Large intestine (tissue), 3 donors: Measurements from ENCODE around the gene AEBP1. TPM values are rescaled to one million over a fixed set of nuclear protein-coding genes. Genes with fewer than 3 reads are reported as not detected.
A peak's percentile ranks its signal among the peaks of the same experiment; 100 is the strongest.

ENCODE experiments used
- DNase-seq, 2 donors: peaks; one replicate each; pipeline versions ENCODE4 v3.0.0 to v3.0.0-alpha.2; 2013
- H3K27ac ChIP-seq: one replicate; pipeline ENCODE4 v1.5.1; 2013; ENCODE audit warnings: low read length
- H3K27me3 ChIP-seq: 2 replicates; pipeline ENCODE4 v1.6.1; 2013; ENCODE audit warnings: low read length; ENCODE audit not compliant: control insufficient read depth, insufficient read depth
- H3K36me3 ChIP-seq: 2 replicates; pipeline ENCODE4 v1.6.1; 2013; ENCODE audit warnings: low read length; ENCODE audit not compliant: control insufficient read depth, insufficient read depth
- H3K4me1 ChIP-seq: one replicate; pipeline ENCODE4 v1.6.1; 2013; ENCODE audit warnings: low read length; ENCODE audit not compliant: control insufficient read depth, insufficient read depth
- H3K4me3 ChIP-seq: one replicate; pipeline ENCODE4 v1.5.1; 2013; ENCODE audit warnings: low read length
- H3K9me3 ChIP-seq: one replicate; pipeline ENCODE4 v1.6.1; 2013; ENCODE audit warnings: mild to moderate bottlenecking, low read depth, low read length, moderate library complexity; ENCODE audit not compliant: control insufficient read depth
- WGBS: methylation state at CpG from one replicate; pipeline ENCODE4 v1.1.5; 2013; ENCODE audit warnings: low lambda C conversion rate; ENCODE audit not compliant: insufficient coverage; 5-methylcytosine and 5-hydroxymethylcytosine counted together
- polyA plus RNA-seq: library from polyadenylated mRNA; unstranded; fragments of 120-200 nt; gene quantifications from one replicate; pipeline ENCODE4 v1.2.1, GENCODE V29; 2013

Gene AEBP1
- polyA plus RNA-seq, 1 donor, result 23.1 TPM

DNA sequence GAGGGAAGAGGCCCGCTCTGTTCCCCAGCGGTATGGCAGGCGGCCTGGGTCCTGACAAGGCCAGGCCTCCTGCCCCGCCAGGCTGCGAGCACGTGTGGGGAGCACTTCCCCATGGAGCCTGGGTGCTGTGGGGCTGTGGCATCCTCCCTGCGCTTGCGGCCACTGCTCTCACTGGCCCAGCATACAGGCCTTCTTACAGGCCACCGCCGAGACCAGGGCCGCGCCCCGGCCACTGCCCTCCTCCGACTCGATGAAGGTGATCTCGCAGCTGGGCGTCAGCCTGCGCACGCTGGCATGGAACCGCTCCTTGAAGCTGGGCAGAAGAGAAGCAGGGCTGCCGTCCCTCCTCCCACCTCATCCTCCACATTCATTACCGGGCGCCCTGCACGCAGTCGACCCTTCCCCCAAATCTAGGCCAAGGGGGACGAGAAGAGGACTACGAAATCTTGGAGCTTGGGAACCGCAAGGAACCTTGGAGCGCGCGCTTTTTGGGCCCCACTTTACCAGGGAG is 40.9 kb downstream of the AEBP1 start:
- Histone ChIP-seq H3K9me3 (peaks cover 9% of the 10 kb centered on the region), H3K4me3 (no peak overlapping the region), H3K36me3 (no peaks in the 10 kb centered on the region), H3K4me1 (peaks cover 19% of the 10 kb centered on the region), H3K27ac (no peak overlapping the region), H3K27me3 (peaks cover 37% of the 10 kb centered on the region)
- no peak for DNase-seq
- no CpG with 5 or more reads among the region's 31 CpGs for WGBS

DNA sequence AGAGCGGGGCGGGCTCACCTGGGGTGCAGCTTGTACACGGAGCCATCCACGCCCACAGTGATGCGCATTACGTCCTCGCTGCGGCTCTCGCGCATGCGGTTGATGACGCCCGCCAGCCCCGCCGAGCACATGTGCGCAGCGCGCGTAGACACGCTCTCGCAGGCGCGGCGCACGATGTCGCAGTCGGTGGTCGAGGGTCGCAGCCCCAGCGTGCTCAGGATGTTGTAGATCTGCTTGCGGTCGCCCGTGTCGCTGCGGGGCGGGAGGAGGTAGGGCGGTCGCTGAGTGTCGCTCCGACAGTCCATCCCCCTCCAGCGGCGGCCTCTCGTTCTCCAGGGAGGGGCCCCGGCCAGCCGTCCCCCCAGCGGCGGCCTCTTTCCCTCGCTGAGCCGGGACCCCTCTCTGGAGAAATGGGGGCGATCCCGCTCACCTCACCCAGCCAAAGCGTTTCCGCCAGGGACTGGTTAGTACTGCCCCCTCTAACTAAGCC is 41.4 kb downstream of the AEBP1 start:
- H3K36me3 ChIP-seq, result no peaks in the 10 kb centered on the region
- no peak overlapping the region for H3K27ac ChIP-seq
- H3K4me3 ChIP-seq, result no peak overlapping the region
- H3K9me3 ChIP-seq, result peaks cover 9% of the 10 kb centered on the region
- DNase-seq, result peak; percentile 17 to 42
- H3K27me3 ChIP-seq, result peaks cover 37% of the 10 kb centered on the region
- H3K4me1 ChIP-seq, result peaks cover 19% of the 10 kb centered on the region
- WGBS, result no CpG with 5 or more reads among the region's 53 CpGs

DNA sequence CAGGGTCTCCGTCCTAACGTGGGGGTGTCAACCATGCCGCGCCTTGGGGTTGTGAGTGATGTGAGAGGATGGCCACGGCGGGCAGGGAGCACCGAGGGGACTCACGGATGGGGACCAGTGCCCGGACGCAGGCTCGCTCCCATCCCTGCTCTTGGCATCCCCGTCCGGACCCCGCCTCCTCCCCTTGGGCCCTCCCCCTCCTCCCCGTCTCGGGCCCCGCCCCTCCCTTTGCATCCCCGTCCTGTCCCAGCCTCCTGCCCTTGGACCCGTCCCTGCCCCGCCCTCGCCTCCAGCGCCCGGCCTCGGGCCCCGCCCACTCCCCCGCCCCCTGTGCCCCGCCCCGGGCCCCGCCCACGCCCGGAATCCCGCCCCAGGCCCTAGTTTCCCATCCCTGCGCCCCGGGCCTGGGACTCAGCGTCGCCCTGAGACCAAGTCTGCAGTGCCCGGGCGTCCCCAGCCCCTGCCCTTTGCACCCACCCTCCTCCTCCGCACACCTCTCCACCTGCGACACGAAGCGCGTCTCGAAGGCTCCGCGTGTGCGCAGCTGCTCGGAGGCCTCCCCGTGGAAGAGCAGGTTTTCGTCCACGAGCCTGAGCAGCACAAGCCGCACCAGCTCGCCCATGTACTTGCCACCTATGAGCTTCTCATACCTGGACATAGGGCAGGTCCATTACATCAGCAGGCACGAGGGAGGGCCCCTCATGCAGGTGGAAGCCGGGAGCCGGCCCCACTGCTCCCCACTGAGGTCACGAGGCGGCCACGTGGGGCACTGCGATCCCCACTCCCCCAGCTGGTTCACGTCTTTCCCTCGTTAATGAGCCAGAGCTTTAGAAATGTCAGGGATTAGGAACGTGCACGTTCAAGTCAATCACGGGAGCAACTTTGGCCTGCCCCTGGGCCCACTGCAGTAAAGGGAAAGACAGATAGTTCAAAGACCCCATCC is 42.1 kb downstream of the AEBP1 start:
- H3K4me1 ChIP-seq, result peaks cover 19% of the 10 kb centered on the region
- H3K36me3 ChIP-seq, result no peaks in the 10 kb centered on the region
- H3K27ac ChIP-seq, result peak overlapping the region; percentile 20
- WGBS, result no CpG with 5 or more reads among the region's 65 CpGs
- H3K27me3 ChIP-seq, result peaks cover 37% of the 10 kb centered on the region
- H3K9me3 ChIP-seq, result peaks cover 9% of the 10 kb centered on the region
- peak; percentile 74 for DNase-seq
- peak overlapping the region; percentile 23 for H3K4me3 ChIP-seq

GRCh38 chr7:44147026-44147991 is 43.2 kb downstream of the AEBP1 start:
- peak; percentile 31 to 45 for DNase-seq
- H3K36me3 ChIP-seq, result no peaks in the 10 kb centered on the region
- no CpG with 5 or more reads among the region's 33 CpGs for WGBS
- no peak overlapping the region for H3K4me3 ChIP-seq
- peak overlapping the region; percentile 33 for H3K27ac ChIP-seq
- H3K27me3 ChIP-seq, result peaks cover 37% of the 10 kb centered on the region
- peaks cover 9% of the 10 kb centered on the region for H3K9me3 ChIP-seq
- H3K4me1 ChIP-seq, result peaks cover 19% of the 10 kb centered on the region

- H3K36me3 ChIP-seq, result no peaks in the 10 kb centered on the region
- peaks cover 19% of the 10 kb centered on the region for H3K4me1 ChIP-seq
- no peak for DNase-seq
- WGBS, result 100% methylated on average over 1 of the region's 2 CpGs
- peaks cover 9% of the 10 kb centered on the region for H3K9me3 ChIP-seq
- no peak overlapping the region for H3K27ac ChIP-seq
- H3K4me3 ChIP-seq, result no peak overlapping the region
- H3K27me3 ChIP-seq, result peaks cover 37% of the 10 kb centered on the region
Measured at GRCh38 chr7:44148166-44148565, 44.0 kb downstream of the AEBP1 start.

- WGBS, result 80% methylated on average over 1 of the region's 9 CpGs
- Histone ChIP-seq H3K4me1 (peaks cover 19% of the 10 kb centered on the region), H3K27ac (no peak overlapping the region), H3K27me3 (peaks cover 35% of the 10 kb centered on the region), H3K9me3 (peaks cover 9% of the 10 kb centered on the region), H3K36me3 (no peaks in the 10 kb centered on the region), H3K4me3 (no peak overlapping the region)
- no peak for DNase-seq
Measured at GRCh38 chr7:44148961-44149536, 44.9 kb downstream of the AEBP1 start.

- peaks cover 19% of the 10 kb centered on the region for H3K4me1 ChIP-seq
- H3K27me3 ChIP-seq, result peaks cover 28% of the 10 kb centered on the region
- H3K36me3 ChIP-seq, result no peaks in the 10 kb centered on the region
- peaks cover 8% of the 10 kb centered on the region for H3K9me3 ChIP-seq
- no peak overlapping the region for H3K27ac ChIP-seq
- no CpG with 5 or more reads among the region's 18 CpGs for WGBS
- no peak overlapping the region for H3K4me3 ChIP-seq
- DNase-seq, result no peak
Measured at GRCh38 chr7:44149571-44150465, 45.7 kb downstream of the AEBP1 start.

- WGBS, result no CpG with 5 or more reads among the region's 5 CpGs
- Histone ChIP-seq H3K36me3 (no peaks in the 10 kb centered on the region), H3K4me1 (peaks cover 14% of the 10 kb centered on the region), H3K27me3 (peaks cover 22% of the 10 kb centered on the region), H3K27ac (no peak overlapping the region), H3K9me3 (peaks cover 3% of the 10 kb centered on the region), H3K4me3 (no peak overlapping the region)
- DNase-seq, result no peak
Measured at GRCh38 chr7:44150466-44150832, 46.3 kb downstream of the AEBP1 start.
